Thyroid gland (tissue), 4 donors: ENCODE data around the gene TPK1.

Source experiments
- CTCF ChIP-seq, 6 experiments: fragments of 200-600 bp in 3 of 6; fragments of 450-650 bp in 3 of 6; sonication (generic) in 3 of 6; IDR thresholded peaks; one replicate each; pipeline ENCODE4 v1.5.1; 2016 to 2019; ENCODE audit warnings: antibody characterized with exemption in 6 of 6, mild to moderate bottlenecking in 2 of 6, inconsistent platforms in 1 of 6, moderate library complexity in 1 of 6
- POLR2A ChIP-seq, 2 donors: fragments of 450-650 bp; IDR thresholded peaks; one replicate each; pipeline ENCODE4 v1.6.1; 2017; ENCODE audit warnings: antibody characterized with exemption in 2 of 2, mild to moderate bottlenecking in 2 of 2, moderate library complexity in 1 of 2

DNA sequence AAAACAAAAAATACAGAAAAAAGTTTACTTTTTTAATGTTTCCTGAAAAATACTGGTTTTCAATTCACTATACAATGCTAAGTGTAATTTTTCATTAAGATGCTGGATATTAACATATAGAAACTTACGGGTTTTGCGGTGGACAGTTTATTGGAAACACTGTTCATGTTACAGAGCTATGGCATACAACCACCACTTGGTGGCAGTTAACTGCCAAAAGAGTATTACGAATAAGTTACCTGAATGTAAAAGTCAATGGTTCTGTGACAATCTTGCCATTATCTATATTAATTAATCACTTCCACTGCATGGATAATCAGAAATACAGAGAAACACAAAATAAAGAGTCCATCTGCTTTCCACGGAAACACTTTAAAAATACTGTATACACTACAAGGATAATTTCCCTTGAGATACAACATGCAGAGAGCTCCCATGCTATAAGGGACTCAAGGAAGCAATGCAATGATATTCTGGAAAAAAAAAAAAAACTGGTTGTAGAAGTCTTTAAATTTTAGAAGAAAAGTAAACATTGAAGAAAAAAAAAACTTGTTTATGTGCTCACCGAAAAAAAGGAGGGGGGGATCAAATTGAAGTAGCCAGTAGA lies 97.0 kb downstream of the TPK1 start:
- TF ChIP-seq CTCF (IDR thresholded peaks at IDR 0.05), result peak in 5 of 6 experiments; percentile 25 to 71 (median 59)
- TF ChIP-seq POLR2A (IDR thresholded peaks at IDR 0.05), result no peak
